GM12891 (cell line): ENCODE results near the gene USH2A.

ENCODE experiments used
- PAX5 ChIP-seq: IDR thresholded peaks from 2 replicates; pipeline ENCODE4 v1.6.1; 2011; ENCODE audit warnings: low read length, moderate library complexity, mild to moderate bottlenecking; ENCODE audit not compliant: insufficient read depth, severe bottlenecking
- POLR2A ChIP-seq: IDR thresholded peaks from 2 replicates; pipeline ENCODE4 v1.6.1; 2011; ENCODE audit warnings: low read depth, low read length, control low read depth
- POLR2AphosphoS5 ChIP-seq: IDR thresholded peaks from 2 replicates; pipeline ENCODE4 v1.6.1; 2011; ENCODE audit warnings: low read depth, low read length, control low read depth
- TAF1 ChIP-seq: IDR thresholded peaks from 2 replicates; pipeline ENCODE4 v1.6.1; 2011; ENCODE audit warnings: low read depth, low read length, control low read depth

DNA sequence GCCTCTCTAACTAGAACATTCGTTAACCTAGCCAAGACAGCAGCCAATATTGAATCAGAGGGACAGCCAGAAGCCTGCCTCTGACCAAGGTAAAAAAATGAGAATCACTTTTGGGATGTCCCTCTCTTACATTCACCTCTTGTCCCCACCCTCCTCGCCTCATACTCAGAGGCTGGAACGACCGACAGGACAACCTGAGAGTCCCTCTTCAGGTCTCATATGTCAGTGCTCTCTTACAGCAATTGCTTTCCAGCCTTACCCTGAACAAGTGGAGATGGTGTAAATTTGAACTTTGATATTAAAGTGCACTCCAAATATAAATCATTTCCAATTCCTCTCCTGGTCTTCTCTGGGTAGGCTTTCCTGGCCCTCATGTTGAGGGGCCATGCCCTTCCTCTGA is 528.6 kb downstream of the USH2A start:
- TF ChIP-seq POLR2A = no peak
- no peak for TF ChIP-seq TAF1
- TF ChIP-seq POLR2AphosphoS5 = no peak
- TF ChIP-seq PAX5 = no peak
